Measurements from ENCODE around the gene PTPRF.

Gene PTPRF

GRCh38 chr1:43556782-43557181, 26.1 kb downstream of the PTPRF start:
- DNase-seq, result no peak

- no peak for DNase-seq
These were observed 27.1 kb downstream of the PTPRF start for GRCh38 chr1:43557744-43558245.

- DNase-seq, result no peak
These were observed 27.7 kb downstream of the PTPRF start for GRCh38 chr1:43558346-43558841.

GRCh38 chr1:43559714-43560113, 29.0 kb downstream of the PTPRF start:
- no peak for DNase-seq

GRCh38 chr1:43560286-43560685, 29.6 kb downstream of the PTPRF start:
- no peak for DNase-seq

- no peak for DNase-seq
These were observed 33.3 kb downstream of the PTPRF start for GRCh38 chr1:43563876-43564539.

- DNase-seq, result no peak
These were observed 34.1 kb downstream of the PTPRF start for GRCh38 chr1:43564551-43565348.

GRCh38 chr1:43565600-43566360, 35.1 kb downstream of the PTPRF start:
- peak; percentile 71 for DNase-seq

GRCh38 chr1:43566382-43567044, 35.8 kb downstream of the PTPRF start:
- DNase-seq, result no peak

GRCh38 chr1:43569175-43569574, 38.5 kb downstream of the PTPRF start:
- no peak for DNase-seq

GRCh38 chr1:43570277-43570676, 39.6 kb downstream of the PTPRF start:
- no peak for DNase-seq

GRCh38 chr1:43570715-43571114, 40.0 kb downstream of the PTPRF start:
- no peak for DNase-seq

- DNase-seq, result no peak
These were observed 41.4 kb downstream of the PTPRF start for GRCh38 chr1:43572084-43572483.

- no peak for DNase-seq
These were observed 41.9 kb downstream of the PTPRF start for GRCh38 chr1:43572538-43572937.

- DNase-seq, result no peak
These were observed 42.5 kb downstream of the PTPRF start for GRCh38 chr1:43573066-43573800.

- no peak for DNase-seq
These were observed 45.8 kb downstream of the PTPRF start for GRCh38 chr1:43576521-43576920.

GRCh38 chr1:43577655-43578542, 47.2 kb downstream of the PTPRF start:
- DNase-seq, result no peak

GRCh38 chr1:43580039-43580438, 49.4 kb downstream of the PTPRF start:
- no peak for DNase-seq

GRCh38 chr1:43582162-43582566, 51.5 kb downstream of the PTPRF start:
- DNase-seq, result peak; percentile 69

GRCh38 chr1:43583058-43583457, 52.4 kb downstream of the PTPRF start:
- no peak for DNase-seq

- DNase-seq, result no peak
These were observed 53.5 kb downstream of the PTPRF start for GRCh38 chr1:43584204-43584603.
